NOMO-1 treated with DMSO at 0.1 percent for 48 hours (cell line): Measurements from ENCODE around the gene RXFP3.
"Not testable (repeated sequence)": the region's sequence is repeated elsewhere in the genome, so short reads cannot be mapped to it uniquely, and the experiment has no call there.

Experiments
- DNase-seq: peaks from one replicate; lab custom pipeline; 2025; ENCODE audit not compliant: unreplicated experiment; lab: John Stamatoyannopoulos, UW

Gene RXFP3

DNA sequence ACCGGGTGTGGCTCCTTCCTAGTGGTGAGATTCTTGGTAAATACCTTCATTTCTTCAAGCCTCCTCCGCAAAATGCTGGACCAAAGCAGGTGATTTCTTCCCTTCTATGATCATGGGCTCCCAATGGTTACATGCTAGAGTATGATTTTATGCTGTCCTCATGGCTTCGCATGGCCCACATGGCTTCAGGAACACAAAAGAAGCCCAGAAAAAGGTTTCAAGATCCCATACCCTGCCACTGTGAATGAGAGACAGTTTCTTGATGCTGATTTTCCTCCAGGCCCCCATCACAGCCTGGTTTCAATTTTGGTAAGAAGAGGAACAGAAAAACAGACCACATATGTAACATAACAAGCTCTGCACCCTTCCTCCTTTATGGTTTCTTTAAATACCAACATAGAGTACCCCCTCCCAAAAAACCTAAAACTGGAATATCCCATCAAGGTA is 2.4 kb upstream of the RXFP3 start:
- peak; percentile 53 for DNase-seq

GRCh38 chr5:33934176-33934575 is 2.0 kb upstream of the RXFP3 start:
- DNase-seq = no peak

DNA sequence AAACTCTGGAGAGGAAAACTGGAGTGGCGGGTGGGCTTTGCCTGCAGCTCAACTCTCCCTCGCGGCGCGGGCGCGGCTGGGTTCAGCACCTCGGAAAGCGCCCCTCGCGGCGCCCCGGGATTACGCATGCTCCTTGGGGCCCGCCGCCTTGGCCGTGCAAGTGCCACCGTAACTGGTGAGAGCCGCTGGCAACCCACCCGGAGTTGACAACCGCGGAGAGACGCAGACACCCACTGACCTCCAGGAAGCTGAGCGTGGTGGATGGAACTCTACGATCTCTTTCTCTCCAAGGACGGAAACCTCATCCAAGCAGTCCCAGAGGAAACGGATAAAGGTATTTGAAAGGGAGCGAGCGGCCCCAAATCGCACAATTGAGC is 194 bp upstream of the RXFP3 start:
- peak; percentile 31 for DNase-seq

DNA sequence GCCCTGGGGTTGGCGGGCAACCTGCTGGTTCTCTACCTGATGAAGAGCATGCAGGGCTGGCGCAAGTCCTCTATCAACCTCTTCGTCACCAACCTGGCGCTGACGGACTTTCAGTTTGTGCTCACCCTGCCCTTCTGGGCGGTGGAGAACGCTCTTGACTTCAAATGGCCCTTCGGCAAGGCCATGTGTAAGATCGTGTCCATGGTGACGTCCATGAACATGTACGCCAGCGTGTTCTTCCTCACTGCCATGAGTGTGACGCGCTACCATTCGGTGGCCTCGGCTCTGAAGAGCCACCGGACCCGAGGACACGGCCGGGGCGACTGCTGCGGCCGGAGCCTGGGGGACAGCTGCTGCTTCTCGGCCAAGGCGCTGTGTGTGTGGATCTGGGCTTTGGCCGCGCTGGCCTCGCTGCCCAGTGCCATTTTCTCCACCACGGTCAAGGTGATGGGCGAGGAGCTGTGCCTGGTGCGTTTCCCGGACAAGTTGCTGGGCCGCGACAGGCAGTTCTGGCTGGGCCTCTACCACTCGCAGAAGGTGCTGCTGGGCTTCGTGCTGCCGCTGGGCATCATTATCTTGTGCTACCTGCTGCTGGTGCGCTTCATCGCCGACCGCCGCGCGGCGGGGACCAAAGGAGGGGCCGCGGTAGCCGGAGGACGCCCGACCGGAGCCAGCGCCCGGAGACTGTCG is 976 bp downstream of the RXFP3 start:
- DNase-seq = no peak

GRCh38 chr5:33937707-33938506 is 1.7 kb downstream of the RXFP3 start:
- DNase-seq = no peak

DNA sequence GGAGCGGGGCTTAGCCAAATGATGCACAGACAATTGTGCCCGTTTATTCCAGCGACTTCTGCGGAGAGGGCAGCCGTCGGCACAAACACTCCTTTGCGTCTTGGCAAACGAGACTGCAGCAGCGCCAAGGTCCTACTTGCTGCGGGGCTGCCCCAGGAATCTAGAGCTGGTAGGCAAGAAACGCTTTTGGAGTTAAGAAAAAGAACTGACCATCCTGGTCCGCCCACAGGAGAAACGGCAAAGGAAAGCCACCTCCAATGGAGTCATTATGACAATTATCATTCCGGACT is 2.3 kb downstream of the RXFP3 start:
- DNase-seq = no peak

DNA sequence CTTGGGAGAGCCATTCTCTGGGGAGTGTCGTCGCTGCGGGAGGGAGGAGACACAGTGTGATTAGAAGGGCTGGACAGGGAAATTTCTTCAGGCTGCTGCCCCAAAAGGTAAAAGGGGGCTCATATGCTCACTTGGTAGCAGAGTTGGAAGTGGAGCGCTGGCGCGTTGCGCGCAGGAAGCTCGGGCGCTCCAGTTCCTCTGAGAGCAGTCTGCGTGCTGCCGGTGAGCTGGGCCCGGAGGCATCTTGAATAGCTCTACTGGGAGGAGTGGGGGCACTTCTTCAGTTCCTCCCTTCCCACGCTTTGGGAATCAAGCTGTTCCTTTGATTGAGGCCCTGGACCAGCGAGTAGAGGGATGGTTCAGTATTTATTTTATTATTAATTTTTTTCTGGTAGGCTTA is 2.7 kb downstream of the RXFP3 start:
- DNase-seq = no peak

DNA sequence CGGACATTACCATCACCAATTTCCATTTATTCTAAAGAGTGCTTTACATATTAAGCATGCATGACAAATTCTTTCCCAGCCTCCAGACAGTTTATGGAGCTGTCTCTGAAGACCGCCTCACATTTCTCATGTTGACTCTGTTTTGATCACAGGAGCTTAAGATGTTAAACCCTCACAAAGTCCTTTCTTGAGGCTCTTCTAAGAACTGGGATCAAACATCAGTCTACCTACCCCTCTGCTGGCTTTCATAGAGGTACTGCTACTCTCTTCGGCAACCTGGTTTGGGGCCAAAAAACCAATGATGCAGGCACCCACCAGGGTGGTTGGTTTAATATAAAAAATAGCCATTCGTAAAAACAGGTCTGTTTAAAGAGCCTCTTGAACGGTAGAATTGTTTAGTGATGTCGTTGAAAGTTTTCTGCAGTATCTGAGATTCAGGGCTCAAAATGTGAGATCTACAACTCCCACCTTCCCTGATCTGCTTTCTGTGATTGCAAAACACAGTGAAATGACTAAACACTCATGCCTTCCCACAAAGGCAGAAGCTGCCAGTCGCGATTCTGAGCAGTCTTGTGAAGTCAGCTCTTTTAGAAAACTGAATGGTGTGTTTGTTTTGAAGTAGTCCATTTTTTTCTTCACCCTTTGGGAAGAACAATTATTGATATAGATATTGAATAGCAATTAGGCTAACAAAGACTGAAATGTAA is 3.5 kb downstream of the RXFP3 start:
- peak; percentile 60 for DNase-seq

DNA sequence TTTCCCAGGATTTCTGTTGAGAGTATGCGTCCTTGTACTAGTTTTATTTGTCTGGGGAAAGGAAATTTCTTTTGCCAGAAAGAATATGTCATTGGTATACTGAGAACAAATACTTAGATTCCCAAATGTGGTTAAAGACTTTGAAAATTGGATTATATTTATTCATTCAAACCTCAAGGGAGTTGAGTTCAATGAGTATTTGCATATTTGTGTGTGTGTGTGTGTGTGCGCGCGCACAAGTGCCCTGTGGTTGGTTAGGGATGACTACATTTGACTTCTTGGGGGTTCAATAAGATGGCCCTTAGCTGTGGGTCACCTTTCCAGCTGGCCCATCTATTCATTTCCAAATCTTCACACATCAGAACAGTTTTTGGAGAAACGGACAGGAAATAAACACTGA is 4.9 kb downstream of the RXFP3 start:
- no peak for DNase-seq

- no peak for DNase-seq
Measured at GRCh38 chr5:33944543-33945132, 8.5 kb downstream of the RXFP3 start.

- not testable (repeated sequence) for DNase-seq
Measured at GRCh38 chr5:33952175-33952574, 16.0 kb downstream of the RXFP3 start.

- no peak for DNase-seq
Measured at GRCh38 chr5:33957577-33958150, 21.5 kb downstream of the RXFP3 start.

DNA sequence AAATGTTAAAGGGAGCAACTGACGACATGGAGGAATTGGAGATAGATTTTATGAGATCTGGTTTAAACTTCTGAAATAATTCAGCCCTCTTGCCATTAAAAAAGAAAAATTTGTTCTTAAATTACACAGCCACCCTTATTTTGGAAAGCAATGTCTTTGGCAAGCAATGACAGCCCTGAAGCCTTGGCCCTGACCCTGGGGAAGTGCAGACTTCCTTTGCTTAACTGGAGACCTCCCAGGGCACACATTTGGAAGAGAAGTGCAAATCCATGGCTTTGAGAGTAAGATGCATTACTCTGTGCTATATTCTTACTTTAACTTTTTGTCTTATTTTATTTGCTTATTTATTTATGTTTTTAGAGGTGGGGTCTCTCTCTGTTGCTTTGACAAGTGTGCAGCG is 22.0 kb downstream of the RXFP3 start:
- no peak for DNase-seq

- DNase-seq = peak; percentile 73
Measured at GRCh38 chr5:33964132-33964700, 28.0 kb downstream of the RXFP3 start.

DNA sequence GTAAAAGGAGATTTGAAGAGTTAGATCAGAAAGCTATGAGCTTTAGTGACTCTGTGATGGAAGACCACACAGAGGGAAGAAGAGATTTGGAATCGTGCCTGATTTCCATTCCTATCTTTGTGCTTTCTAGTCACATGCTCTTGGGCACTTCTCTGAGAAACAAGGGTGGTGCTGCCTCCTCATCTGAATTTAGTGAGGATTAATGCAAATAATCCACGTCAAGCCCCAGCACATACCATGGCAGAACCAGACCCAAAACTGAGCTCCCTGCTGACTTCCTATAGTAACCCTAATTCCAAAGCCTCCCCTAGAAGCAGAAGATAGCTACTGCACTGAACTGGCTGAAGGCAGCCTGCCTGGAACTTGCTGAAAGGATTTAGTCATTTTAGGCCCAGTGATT is 30.6 kb downstream of the RXFP3 start:
- DNase-seq = no peak

- no peak for DNase-seq
Measured at GRCh38 chr5:33968211-33969005, 32.2 kb downstream of the RXFP3 start.

DNA sequence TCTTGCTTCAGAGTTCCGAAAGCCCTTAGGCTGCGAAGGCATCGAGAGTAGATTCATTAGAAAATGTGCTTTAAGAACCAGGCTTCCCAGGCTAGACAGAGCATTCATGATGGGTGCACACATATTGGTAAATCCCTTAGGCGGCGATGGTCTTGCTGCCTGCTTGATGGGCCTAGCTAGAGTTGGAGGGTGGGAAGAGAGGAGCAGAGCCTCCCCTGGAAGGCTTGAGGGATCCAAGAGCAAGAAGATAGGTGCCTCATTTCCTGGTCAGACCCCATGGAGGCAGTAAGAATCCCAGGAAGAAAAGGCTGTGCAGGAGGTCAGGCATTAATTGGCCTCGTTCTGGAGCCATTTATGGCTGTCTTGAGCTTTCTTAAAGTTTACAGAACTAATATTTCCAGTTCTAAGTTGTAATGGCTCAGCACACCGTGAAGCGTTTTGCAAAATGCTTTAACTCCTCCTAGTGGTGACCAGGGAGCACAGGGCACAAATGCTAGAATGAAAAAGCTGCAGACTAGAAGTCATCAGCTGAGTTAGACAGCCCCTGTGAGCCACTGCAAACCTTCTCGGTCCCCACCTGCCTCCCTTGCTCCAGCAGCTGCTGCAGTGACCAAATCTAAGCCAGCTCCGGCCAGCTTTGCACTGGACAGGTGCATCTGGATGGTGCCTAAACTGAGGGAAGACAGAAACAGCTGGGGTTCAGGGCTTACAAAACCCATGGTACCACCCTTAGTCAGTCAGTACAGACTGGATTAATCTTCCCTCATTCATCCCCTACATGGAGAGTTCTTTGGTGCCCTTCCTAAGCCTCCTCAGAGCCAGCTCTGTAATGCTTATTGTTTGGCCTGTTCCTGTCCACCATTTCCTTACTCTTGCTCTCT is 33.6 kb downstream of the RXFP3 start:
- DNase-seq = peak; percentile 70

- no peak for DNase-seq
Measured at GRCh38 chr5:33973271-33973670, 37.1 kb downstream of the RXFP3 start.

DNA sequence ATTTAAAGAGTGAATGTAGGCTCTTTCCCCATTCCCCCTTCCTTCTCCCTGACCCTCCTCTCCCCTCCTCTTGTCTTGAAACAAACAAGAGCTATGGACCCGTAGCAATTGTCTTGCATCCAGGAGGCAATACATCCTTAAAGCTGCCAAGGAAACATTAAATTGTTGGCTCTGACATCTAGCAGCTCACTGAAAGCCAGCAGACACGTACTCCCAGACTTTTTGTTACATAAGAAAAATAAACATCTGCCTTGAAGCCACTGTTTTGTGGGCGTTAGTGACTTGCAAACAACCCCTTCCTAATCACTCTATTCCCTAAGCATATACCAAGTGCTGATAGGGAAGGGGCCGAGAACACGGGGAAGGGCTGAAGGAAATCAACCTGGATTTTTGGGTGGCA is 39.7 kb downstream of the RXFP3 start:
- DNase-seq = no peak
